Measurements from ENCODE around the gene KCNN1. TPM values are rescaled to one million over a fixed set of nuclear protein-coding genes. Genes with fewer than 3 reads are reported as not detected.

Gene KCNN1
- total and polyA plus RNA-seq, 9 of the 15 experiments (the other 6 are each of a cell fraction or from before 2014, with no cell fraction given), result 0.01 to 6.2 (median 0.72) TPM

- 0 out of 6 replicates have a peak, but pooled peaks of 1 of the 3 experiments have one; percentile 22 for TF ChIP-seq ZBTB11 (CRISPR knock-in tag; IDR thresholded peaks at IDR 0.05)
- TF ChIP-seq HDAC2 (IDR thresholded peaks at IDR 0.05), result peak; percentile 39; the same call in 1 of the 2 replicates
- TF ChIP-seq NCOA2 (IDR thresholded peaks at IDR 0.05; ENCODE audit: partially characterized antibody in 2 of 2), result no peak
- TF ChIP-seq TFAP4 (CRISPR knock-in tag; IDR thresholded peaks at IDR 0.05; ENCODE audit: borderline replicate concordance), result 0 out of 2 replicates have a peak, but pooled peaks have one; percentile 17
- no peak for TF ChIP-seq TAF1 (IDR thresholded peaks at IDR 0.05; ENCODE audit: control insufficient read depth, extremely low read depth, insufficient read depth, low read length, severe bottlenecking)
- no peak for TF ChIP-seq PCBP1 (IDR thresholded peaks at IDR 0.05; ENCODE audit: low read depth, low read length, poor library complexity, severe bottlenecking)
- TF ChIP-seq MEF2D (tag; conservative IDR thresholded peaks at IDR 0.05; ENCODE audit: low read depth), result peak; percentile 49
- no peak for TF ChIP-seq HSF4 (CRISPR knock-in tag; IDR thresholded peaks at IDR 0.05; ENCODE audit: borderline replicate concordance)
- peak; percentile 59; the same call in 1 of the 2 replicates for TF ChIP-seq MEF2A (IDR thresholded peaks at IDR 0.05; ENCODE audit: control insufficient read depth, low read depth, low read length)
- TF ChIP-seq SRSF1 (IDR thresholded peaks at IDR 0.05; ENCODE audit: low read depth, low read length), result no peak
- TF ChIP-seq ZNF263 (CRISPR knock-in tag; IDR thresholded peaks at IDR 0.05; ENCODE audit: borderline replicate concordance), result peak; percentile 74; the same call in 1 of the 2 replicates
- peak; percentile 25 for TF ChIP-seq HMGN3 (IDR thresholded peaks at IDR 0.05; ENCODE audit: borderline replicate concordance, extremely low read depth, insufficient read length, low read depth, low read length)
- TF ChIP-seq ATF6 (CRISPR knock-in tag; IDR thresholded peaks at IDR 0.05), result 0 out of 2 replicates have a peak, but pooled peaks have one; percentile 61
- TF ChIP-seq ERF (CRISPR knock-in tag; IDR thresholded peaks at IDR 0.05), result no peak
Observed at GRCh38 chr19:17950310-17951156, 16.4 kb upstream of the KCNN1 start (continued).

All from K562 (cell line).